ENCODE results near the gene CFAP77.

The CFAP77 gene

GRCh38 chr9:132472199-132472598 is 62.2 kb downstream of the CFAP77 start:
- no peak overlapping the region for H3K4me3 ChIP-seq (replicated peaks; ENCODE audit: insufficient read depth, low read length)
- H3K27me3 ChIP-seq (ENCODE audit: insufficient read depth, poor library complexity, severe bottlenecking) = no peaks in the 10 kb centered on the region
- TF ChIP-seq CTCF (IDR thresholded peaks at IDR 0.05; ENCODE audit: insufficient read depth, low read length) (no peak), POLR2AphosphoS5 (IDR thresholded peaks at IDR 0.05; ENCODE audit: low read depth) (no peak), GABPA (IDR thresholded peaks at IDR 0.05; ENCODE audit: low read depth) (no peak), SPI1 (IDR thresholded peaks at IDR 0.05; ENCODE audit: borderline replicate concordance, low read depth) (no peak), REST (IDR thresholded peaks at IDR 0.05; ENCODE audit: insufficient replicate concordance, low read depth) (no peak)
- no peak for DNase-seq (ENCODE audit: low read depth in 1 of 2, low spot score in 1 of 2)
- H3K27ac ChIP-seq (replicated peaks) = no peak overlapping the region

- Histone ChIP-seq H3K27ac (replicated peaks) (no peak overlapping the region), H3K4me3 (replicated peaks; ENCODE audit: insufficient read depth, low read length) (no peak overlapping the region), H3K27me3 (ENCODE audit: insufficient read depth, poor library complexity, severe bottlenecking) (no peaks in the 10 kb centered on the region)
- DNase-seq (ENCODE audit: low read depth in 1 of 2, low spot score in 1 of 2) = no peak
- TF ChIP-seq REST (IDR thresholded peaks at IDR 0.05; ENCODE audit: insufficient replicate concordance, low read depth) = no peak
- no peak for TF ChIP-seq CTCF (IDR thresholded peaks at IDR 0.05; ENCODE audit: insufficient read depth, low read length)
- TF ChIP-seq GABPA (IDR thresholded peaks at IDR 0.05; ENCODE audit: low read depth) = no peak
These were observed 62.6 kb downstream of the CFAP77 start for GRCh38 chr9:132472599-132472998.

- Histone ChIP-seq H3K27me3 (ENCODE audit: insufficient read depth, poor library complexity, severe bottlenecking) (no peaks in the 10 kb centered on the region), H3K27ac (replicated peaks) (no peak overlapping the region), H3K4me3 (replicated peaks; ENCODE audit: insufficient read depth, low read length) (no peak overlapping the region)
- TF ChIP-seq REST (IDR thresholded peaks at IDR 0.05; ENCODE audit: insufficient replicate concordance, low read depth) (no peak), SPI1 (IDR thresholded peaks at IDR 0.05; ENCODE audit: borderline replicate concordance, low read depth) (no peak), CTCF (IDR thresholded peaks at IDR 0.05; ENCODE audit: insufficient read depth, low read length) (no peak), GABPA (IDR thresholded peaks at IDR 0.05; ENCODE audit: low read depth) (no peak), POLR2AphosphoS5 (IDR thresholded peaks at IDR 0.05; ENCODE audit: low read depth) (no peak)
- DNase-seq (ENCODE audit: low read depth in 1 of 2, low spot score in 1 of 2) = no peak
These were observed 64.2 kb downstream of the CFAP77 start for GRCh38 chr9:132474253-132474652.
